IPS DF 6.9 (cell line): ENCODE data around the gene PDCD7.
"Not testable (repeated sequence)": the region's sequence is repeated elsewhere in the genome, so short reads cannot be mapped to it uniquely, and the experiment has no call there.

Experiments used
- DNase-seq: peaks from one replicate; pipeline ENCODE4 v3.0.0-alpha.2; 2013; ENCODE audit warnings: low read depth, low spot score
- H3K27ac ChIP-seq: one replicate; pipeline ENCODE4 v1.5.1; 2013; ENCODE audit warnings: low read length, control low read depth
- H3K27me3 ChIP-seq: 2 replicates; pipeline ENCODE4 v1.6.1; 2013; ENCODE audit warnings: mild to moderate bottlenecking, low read length; ENCODE audit not compliant: control insufficient read depth, insufficient read depth
- H3K36me3 ChIP-seq: 2 replicates; pipeline ENCODE4 v1.6.1; 2013; ENCODE audit warnings: low read length; ENCODE audit not compliant: control insufficient read depth, insufficient read depth
- H3K4me1 ChIP-seq: 2 replicates; pipeline ENCODE4 v1.6.1; 2013; ENCODE audit warnings: low read length; ENCODE audit not compliant: control insufficient read depth, insufficient read depth
- H3K4me3 ChIP-seq: 2 replicates; pipeline ENCODE4 v1.5.1; 2013; ENCODE audit warnings: mild to moderate bottlenecking, low read length
- H3K9me3 ChIP-seq: 2 replicates; pipeline ENCODE4 v1.6.1; 2013; ENCODE audit warnings: low read length, inconsistent platforms; ENCODE audit not compliant: control insufficient read depth, insufficient read depth
- WGBS: extraction: QIAGEN DNeasy Blood & Tissue Kit; methylation state at CpG from one replicate; pipeline ENCODE4 v1.1.7; 2013; ENCODE audit warnings: mixed read lengths, missing lambda C conversion rate; ENCODE audit not compliant: insufficient read length, insufficient coverage; 5-methylcytosine and 5-hydroxymethylcytosine counted together

Gene PDCD7

DNA sequence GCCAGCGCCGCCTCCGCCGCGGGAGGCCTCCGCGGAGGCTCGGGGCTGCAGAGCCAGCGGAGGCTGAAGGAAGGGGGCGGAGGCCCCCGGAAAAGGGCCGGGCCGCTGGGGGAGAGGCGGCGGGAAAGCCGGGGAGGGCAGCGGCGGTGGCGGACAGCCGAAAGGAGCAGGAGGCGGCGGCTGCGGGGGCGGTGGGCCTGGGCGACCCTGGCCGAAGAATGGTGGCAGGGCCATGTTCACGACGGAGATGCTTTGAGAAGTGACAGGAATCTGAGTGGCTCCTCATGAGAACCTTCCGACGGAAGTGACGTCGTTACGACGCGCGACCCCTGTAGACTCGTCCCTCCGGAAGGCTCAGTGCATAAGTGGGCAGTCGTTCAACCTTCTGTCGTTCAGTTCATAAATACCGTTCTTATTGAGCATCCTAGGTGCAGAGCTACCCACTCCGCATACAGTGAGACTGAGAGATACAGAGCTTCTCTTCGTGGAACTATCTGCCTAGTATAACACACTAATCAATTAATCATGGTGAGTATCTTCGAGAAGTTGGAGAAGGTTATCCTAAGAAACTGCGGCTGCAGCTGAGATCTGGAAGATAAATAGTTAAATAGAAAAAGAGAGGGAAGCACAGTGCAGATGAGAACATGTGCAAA is at the start of gene PDCD7:
TSS of gene PDCD7 (minus strand) at position 261 of the 653 bp plus-strand sequence. CDS start at position 234, 27 bp downstream.
- Histone ChIP-seq H3K27me3 (no peaks in the 10 kb centered on the region), H3K27ac (no peak within 1 kb of the TSS), H3K36me3 (peaks cover 1% of the 10 kb centered on the region; the same call in 1 of the 2 replicates), H3K4me1 (peaks cover 2% of the 10 kb centered on the region; the same call in 1 of the 2 replicates), H3K9me3 (no peaks in the 10 kb centered on the region; the same call in 1 of the 2 replicates), H3K4me3 (peak within 1 kb of the TSS; percentile 86)
- WGBS: no CpG with 5 or more reads among the region's 45 CpGs
- peak; percentile 85 for DNase-seq

- Histone ChIP-seq H3K27me3 (no peaks in the 10 kb centered on the region), H3K36me3 (peaks cover 4% of the 10 kb centered on the region; the same call in 1 of the 2 replicates), H3K27ac (no peak overlapping the region), H3K9me3 (no peaks in the 10 kb centered on the region), H3K4me1 (no peaks in the 10 kb centered on the region), H3K4me3 (no peak overlapping the region)
- DNase-seq: no peak
- WGBS: no CpG with 5 or more reads among the region's 4 CpGs
Measured at GRCh38 chr15:65182538-65182937, 48.9 kb upstream of the PDCD7 start.

GRCh38 chr15:65181582-65182353 is 48.2 kb upstream of the PDCD7 start:
- H3K4me3 ChIP-seq, H3K36me3 ChIP-seq, H3K27ac ChIP-seq, H3K9me3 ChIP-seq, H3K27me3 ChIP-seq, DNase-seq, H3K4me1 ChIP-seq: not testable (repeated sequence)
- no CpG with 5 or more reads among the region's 15 CpGs for WGBS

DNA sequence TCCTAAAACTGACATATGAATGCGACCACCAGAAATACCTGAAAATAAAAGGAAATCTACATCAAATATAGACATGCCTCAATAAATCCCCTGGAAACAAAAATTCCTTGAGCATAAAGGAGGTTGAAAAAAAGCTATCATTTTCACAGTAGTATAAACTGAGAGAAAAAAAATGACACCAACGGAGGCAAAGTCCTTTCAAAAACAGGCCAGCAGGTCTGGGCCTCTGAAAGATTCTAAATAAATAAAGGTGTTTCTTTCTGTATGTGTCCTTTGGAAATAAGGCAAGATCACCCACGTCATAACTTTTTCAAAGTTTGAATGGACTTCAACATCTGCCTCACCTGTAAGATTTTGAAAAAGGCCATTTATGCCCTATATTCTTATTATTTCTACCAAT is 46.6 kb upstream of the PDCD7 start:
- WGBS: no CpG with 5 or more reads among the region's 3 CpGs
- Histone ChIP-seq H3K9me3 (no peaks in the 10 kb centered on the region), H3K27me3 (no peaks in the 10 kb centered on the region)

DNA sequence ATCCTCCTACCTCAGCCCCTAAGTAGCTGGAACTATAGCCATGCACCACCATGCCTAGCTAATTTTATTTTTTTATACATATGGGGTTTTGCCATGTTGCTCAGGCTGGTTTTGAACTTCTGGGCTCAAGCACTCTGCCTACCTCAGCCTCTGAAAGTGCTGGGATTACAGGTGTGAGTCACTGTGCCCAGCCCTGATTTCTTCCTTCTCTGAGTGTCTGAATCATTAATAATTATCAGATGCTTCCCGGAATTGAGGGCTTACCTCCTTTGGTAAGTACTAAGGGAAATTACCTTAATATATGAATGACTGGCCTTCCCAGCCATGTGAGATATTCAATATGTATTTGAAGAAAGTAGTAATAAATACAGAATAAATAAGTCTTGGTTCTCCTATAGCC is 44.3 kb upstream of the PDCD7 start:
- Histone ChIP-seq H3K4me3 (no peak overlapping the region), H3K27ac (no peak overlapping the region), H3K27me3 (no peaks in the 10 kb centered on the region), H3K9me3 (no peaks in the 10 kb centered on the region), H3K36me3 (peaks cover 6% of the 10 kb centered on the region; the same call in 1 of the 2 replicates), H3K4me1 (no peaks in the 10 kb centered on the region)
- DNase-seq: no peak
- WGBS: no CpG with 5 or more reads among the region's 1 CpG

More for the DNA sequence above, 46.6 kb upstream of the PDCD7 start:
- Histone ChIP-seq H3K36me3 (peaks cover 4% of the 10 kb centered on the region; the same call in 1 of the 2 replicates), H3K4me1 (no peaks in the 10 kb centered on the region), H3K4me3 (no peak overlapping the region), H3K27ac (no peak overlapping the region)
- DNase-seq: no peak

GRCh38 chr15:65176056-65176455 is 42.4 kb upstream of the PDCD7 start:
- H3K9me3 ChIP-seq: no peaks in the 10 kb centered on the region
- no peak for DNase-seq
- peaks cover 8% of the 10 kb centered on the region; the same call in 1 of the 2 replicates for H3K36me3 ChIP-seq
- no peak overlapping the region for H3K4me3 ChIP-seq
- no peaks in the 10 kb centered on the region for H3K27me3 ChIP-seq
- no peaks in the 10 kb centered on the region for H3K4me1 ChIP-seq
- H3K27ac ChIP-seq: no peak overlapping the region

DNA sequence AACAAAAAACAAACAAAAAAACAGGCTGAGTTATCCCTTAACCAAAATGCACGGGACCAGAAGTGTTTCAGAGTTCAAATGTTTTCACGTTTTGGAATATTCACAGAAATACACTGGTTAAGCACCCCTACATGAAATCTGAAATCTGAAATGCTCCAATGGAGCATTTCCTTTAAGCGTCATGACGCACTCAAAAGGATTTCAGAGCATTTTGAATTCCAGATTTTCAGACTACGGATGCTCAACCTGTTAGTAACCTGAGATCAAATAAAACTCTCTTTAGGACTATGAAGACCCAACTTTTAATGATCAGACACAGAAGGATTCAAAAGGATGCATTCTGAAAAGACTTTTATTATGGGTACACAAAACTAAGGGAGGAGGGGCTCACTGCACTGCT is 41.9 kb upstream of the PDCD7 start:
- no peak overlapping the region for H3K4me3 ChIP-seq
- H3K4me1 ChIP-seq: no peaks in the 10 kb centered on the region
- no CpG with 5 or more reads among the region's 5 CpGs for WGBS
- no peak overlapping the region for H3K27ac ChIP-seq
- no peak for DNase-seq
- no peaks in the 10 kb centered on the region for H3K27me3 ChIP-seq
- H3K36me3 ChIP-seq: peaks cover 8% of the 10 kb centered on the region; the same call in 1 of the 2 replicates
- H3K9me3 ChIP-seq: no peaks in the 10 kb centered on the region

DNA sequence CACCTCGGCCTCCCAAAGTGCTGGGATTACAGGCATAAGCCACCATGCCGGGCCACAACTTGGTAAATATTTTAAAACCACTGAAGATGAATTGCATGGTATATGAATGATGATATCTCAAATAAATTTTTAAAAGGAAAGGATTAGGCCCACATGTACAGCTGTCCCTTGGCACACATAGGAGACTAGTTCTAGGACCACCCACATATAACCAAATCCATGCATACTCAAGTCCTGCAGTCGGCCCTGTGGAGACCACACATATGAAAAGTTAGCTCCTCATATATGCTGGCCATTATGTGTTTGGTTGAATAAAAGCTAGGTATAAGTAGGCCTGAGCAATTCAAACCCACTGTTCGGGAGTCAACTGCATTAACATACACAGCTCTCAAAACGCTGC is 40.9 kb upstream of the PDCD7 start:
- H3K4me3 ChIP-seq: no peak overlapping the region
- H3K36me3 ChIP-seq: peaks cover 8% of the 10 kb centered on the region; the same call in 1 of the 2 replicates
- no peak for DNase-seq
- no peaks in the 10 kb centered on the region for H3K27me3 ChIP-seq
- H3K4me1 ChIP-seq: no peaks in the 10 kb centered on the region
- WGBS: no CpG with 5 or more reads among the region's 5 CpGs
- H3K9me3 ChIP-seq: no peaks in the 10 kb centered on the region
- no peak overlapping the region for H3K27ac ChIP-seq

DNA sequence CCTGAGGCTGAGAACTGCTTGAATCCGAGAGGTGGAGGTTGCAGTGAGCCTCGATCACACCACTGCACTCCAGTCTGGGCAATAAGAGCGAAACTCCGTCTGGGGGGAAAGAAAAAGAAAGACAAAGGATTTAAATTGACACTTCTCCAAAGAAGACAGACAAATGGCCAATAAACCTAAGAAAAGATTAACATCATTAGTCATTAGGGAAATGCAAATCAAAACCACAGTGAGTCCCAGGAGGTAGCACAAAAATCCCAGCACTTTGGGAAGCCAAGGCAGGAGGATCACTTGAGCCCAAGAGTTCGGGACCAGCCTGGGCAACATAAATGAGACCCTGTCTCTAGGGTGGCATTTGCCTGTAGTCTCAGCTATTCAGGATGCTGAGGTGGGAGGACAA is 38.9 kb upstream of the PDCD7 start:
- H3K4me3 ChIP-seq: no peak overlapping the region
- H3K36me3 ChIP-seq: peaks cover 4% of the 10 kb centered on the region; the same call in 1 of the 2 replicates
- no peaks in the 10 kb centered on the region for H3K9me3 ChIP-seq
- no peak overlapping the region for H3K27ac ChIP-seq
- no peaks in the 10 kb centered on the region for H3K4me1 ChIP-seq
- H3K27me3 ChIP-seq: no peaks in the 10 kb centered on the region
- whole genome bisulfite sequencing: no CpG with 5 or more reads among the region's 5 CpGs
- DNase-seq: no peak

- Histone ChIP-seq H3K4me3 (no peak overlapping the region), H3K27ac (no peak overlapping the region), H3K27me3 (no peaks in the 10 kb centered on the region), H3K36me3 (peaks cover 4% of the 10 kb centered on the region; the same call in 1 of the 2 replicates), H3K4me1 (no peaks in the 10 kb centered on the region), H3K9me3 (no peaks in the 10 kb centered on the region)
- no CpG with 5 or more reads among the region's 5 CpGs for WGBS
- DNase-seq: no peak
Measured at GRCh38 chr15:65171428-65171827, 37.8 kb upstream of the PDCD7 start.
